ENCODE data around the gene LAMA3. TPM values are rescaled to one million over a fixed set of nuclear protein-coding genes. Genes with fewer than 3 reads are reported as not detected.

Gene LAMA3
- polyA plus RNA-seq, 1 donor: 48.8 TPM

DNA sequence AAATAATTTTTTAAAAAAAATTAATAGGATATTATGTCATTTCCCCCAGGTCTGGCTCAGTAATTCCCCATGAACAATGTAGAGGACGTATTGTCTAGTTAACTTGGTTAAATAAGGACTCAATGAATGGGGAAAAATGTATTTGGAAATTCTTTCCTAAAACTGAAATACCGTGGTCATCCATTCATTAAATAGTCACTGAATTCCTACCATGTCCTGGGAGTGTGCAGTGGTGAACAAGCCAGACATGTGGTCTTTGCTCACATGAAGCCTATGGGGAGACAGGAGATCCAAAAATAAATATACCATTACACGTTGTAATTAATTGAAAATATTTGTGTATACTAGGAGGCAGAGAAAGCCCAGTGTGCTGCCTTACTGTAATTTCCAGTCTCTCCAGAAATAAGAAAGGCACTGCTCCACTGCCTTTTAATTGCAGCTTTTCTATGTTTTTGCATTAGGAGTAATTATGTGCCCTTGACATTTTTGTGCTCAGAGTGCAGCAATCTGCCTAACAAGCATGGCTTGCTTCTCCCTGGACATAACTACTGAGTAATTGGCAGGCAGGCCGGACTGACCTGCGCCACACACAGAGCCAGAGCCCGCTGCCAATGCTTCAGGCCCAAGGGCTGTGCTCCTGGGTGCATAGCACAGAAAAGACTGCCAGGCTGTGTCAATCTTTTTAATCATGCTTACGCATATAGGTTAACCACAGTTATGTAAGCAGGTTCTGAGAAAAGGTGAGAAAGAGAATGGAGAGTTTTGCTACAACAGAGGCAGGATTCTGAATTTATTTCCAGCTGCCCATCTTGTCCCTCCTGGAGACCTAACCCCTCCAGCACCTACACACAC, 303.1 kb downstream of the LAMA3 start:
- 17% methylated on average over 1 of the region's 7 CpGs for WGBS (ENCODE audit: insufficient coverage, low lambda C conversion rate)
- no peak for DNase-seq
- Histone ChIP-seq H3K27ac (ENCODE audit: low read length) (no peak overlapping the region), H3K27me3 (ENCODE audit: control insufficient read depth, insufficient read depth, low read length) (no peaks in the 10 kb centered on the region), H3K4me1 (ENCODE audit: control insufficient read depth, insufficient read depth, low read length) (no peaks in the 10 kb centered on the region), H3K4me3 (ENCODE audit: low read length) (no peak overlapping the region), H3K9me3 (ENCODE audit: control insufficient read depth, low read depth, low read length) (no peaks in the 10 kb centered on the region), H3K36me3 (ENCODE audit: control insufficient read depth, insufficient read depth, low read length) (no peaks in the 10 kb centered on the region)

DNA sequence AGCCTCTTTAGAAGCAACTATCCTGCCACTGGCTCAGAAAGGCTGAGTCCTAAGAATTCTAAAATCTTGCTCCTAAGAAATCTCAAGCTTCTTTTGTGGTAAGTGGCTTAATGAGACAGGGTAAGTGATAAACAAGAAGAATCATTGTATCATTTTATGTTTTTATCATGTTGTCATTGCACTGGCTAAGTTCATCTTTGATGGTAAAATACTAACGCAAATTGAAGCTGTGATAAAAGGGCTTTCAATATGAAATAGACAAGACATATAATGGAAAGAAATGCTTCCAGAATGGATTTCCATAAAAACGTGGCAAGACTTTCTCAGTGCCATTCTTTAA, 303.7 kb downstream of the LAMA3 start:
- no peak for DNase-seq
- Histone ChIP-seq H3K4me3 (ENCODE audit: low read length) (no peak overlapping the region), H3K27me3 (ENCODE audit: control insufficient read depth, insufficient read depth, low read length) (no peaks in the 10 kb centered on the region), H3K4me1 (ENCODE audit: control insufficient read depth, insufficient read depth, low read length) (no peaks in the 10 kb centered on the region), H3K9me3 (ENCODE audit: control insufficient read depth, low read depth, low read length) (no peaks in the 10 kb centered on the region), H3K27ac (ENCODE audit: low read length) (no peak overlapping the region), H3K36me3 (ENCODE audit: control insufficient read depth, insufficient read depth, low read length) (no peaks in the 10 kb centered on the region)
- WGBS (ENCODE audit: insufficient coverage, low lambda C conversion rate): no CpG with 5 or more reads among the region's 2 CpGs

DNA sequence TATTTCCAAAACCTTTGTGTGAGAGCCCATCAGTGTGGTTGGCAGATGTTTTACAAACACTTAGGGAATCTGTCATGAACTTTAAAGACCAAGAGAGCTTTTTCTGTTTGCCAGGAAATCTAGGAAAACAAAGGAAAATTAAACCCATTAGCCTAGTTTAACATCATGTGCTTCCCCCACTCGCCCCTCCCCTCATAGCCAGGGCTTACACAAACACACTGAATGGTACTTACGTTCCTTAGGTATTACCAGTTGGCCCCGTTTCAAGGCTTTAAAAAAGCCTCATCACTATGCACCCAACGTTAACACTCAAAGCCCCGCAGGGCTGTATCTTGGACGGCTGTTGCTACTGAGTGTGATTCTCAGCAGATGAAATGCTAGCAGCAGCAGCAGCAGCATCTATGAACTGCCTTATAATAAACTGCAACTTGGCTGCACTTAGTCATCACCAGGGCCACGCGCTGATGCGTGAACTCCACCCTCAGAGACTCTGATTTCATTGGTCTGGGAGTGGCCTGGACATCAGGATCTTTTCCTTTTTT, 305.2 kb downstream of the LAMA3 start:
- Histone ChIP-seq H3K4me1 (ENCODE audit: control insufficient read depth, insufficient read depth, low read length) (peaks cover 4% of the 10 kb centered on the region), H3K27me3 (ENCODE audit: control insufficient read depth, insufficient read depth, low read length) (no peaks in the 10 kb centered on the region), H3K9me3 (ENCODE audit: control insufficient read depth, low read depth, low read length) (no peaks in the 10 kb centered on the region), H3K27ac (ENCODE audit: low read length) (no peak overlapping the region), H3K4me3 (ENCODE audit: low read length) (no peak overlapping the region), H3K36me3 (ENCODE audit: control insufficient read depth, insufficient read depth, low read length) (no peaks in the 10 kb centered on the region)
- WGBS (ENCODE audit: insufficient coverage, low lambda C conversion rate): no CpG with 5 or more reads among the region's 9 CpGs
- peak; percentile 19 to 33 for DNase-seq

DNA sequence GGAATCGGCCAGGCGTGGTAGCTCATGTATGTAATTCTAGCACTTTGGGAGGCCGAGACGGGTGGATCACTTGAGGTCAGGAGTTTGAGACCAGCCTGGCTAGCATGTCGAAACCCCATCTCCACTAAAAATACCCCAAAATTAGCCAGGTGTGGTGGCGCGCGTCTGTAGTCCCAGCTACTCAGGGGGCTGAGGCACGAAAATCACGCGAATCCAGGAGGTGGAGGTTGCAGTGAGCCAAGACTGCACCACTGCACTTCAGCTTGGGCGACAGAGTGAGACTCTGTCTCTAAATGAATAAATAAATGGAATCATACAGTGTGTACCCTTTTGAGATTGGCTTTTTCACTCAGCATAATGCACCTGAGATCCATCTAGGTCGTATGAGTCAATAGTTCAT, 305.9 kb downstream of the LAMA3 start:
- Histone ChIP-seq H3K4me1 (ENCODE audit: control insufficient read depth, insufficient read depth, low read length) (peaks cover 4% of the 10 kb centered on the region), H3K36me3 (ENCODE audit: control insufficient read depth, insufficient read depth, low read length) (no peaks in the 10 kb centered on the region), H3K9me3 (ENCODE audit: control insufficient read depth, low read depth, low read length) (no peaks in the 10 kb centered on the region), H3K4me3 (ENCODE audit: low read length) (no peak overlapping the region), H3K27me3 (ENCODE audit: control insufficient read depth, insufficient read depth, low read length) (no peaks in the 10 kb centered on the region), H3K27ac (ENCODE audit: low read length) (no peak overlapping the region)
- WGBS (ENCODE audit: insufficient coverage, low lambda C conversion rate): no CpG with 5 or more reads among the region's 13 CpGs
- DNase-seq: no peak

DNA sequence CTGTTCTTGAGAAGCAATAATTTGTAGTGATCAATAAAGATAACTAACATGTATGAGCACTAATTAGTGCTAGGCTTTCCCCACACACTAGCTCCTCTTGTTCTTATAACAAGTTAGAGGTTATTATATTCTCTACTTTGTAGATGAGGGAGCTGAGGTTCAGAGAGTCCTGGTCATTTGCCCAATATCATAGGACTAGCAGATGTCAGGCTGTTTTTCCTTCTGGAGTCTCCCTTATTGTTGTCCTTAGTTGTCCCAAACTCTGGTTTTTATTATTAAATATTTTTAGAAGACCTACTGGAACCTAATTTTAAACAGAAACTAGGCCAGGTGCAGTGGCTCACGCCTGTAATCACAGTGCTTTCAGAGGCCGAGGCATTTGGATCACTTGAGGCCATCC, 308.8 kb downstream of the LAMA3 start:
- H3K27me3 ChIP-seq (ENCODE audit: control insufficient read depth, insufficient read depth, low read length): no peaks in the 10 kb centered on the region
- H3K4me1 ChIP-seq (ENCODE audit: control insufficient read depth, insufficient read depth, low read length): peaks cover 4% of the 10 kb centered on the region
- H3K4me3 ChIP-seq (ENCODE audit: low read length): no peak overlapping the region
- H3K27ac ChIP-seq (ENCODE audit: low read length): no peak overlapping the region
- WGBS (ENCODE audit: insufficient coverage, low lambda C conversion rate): no CpG with 5 or more reads among the region's 2 CpGs
- no peaks in the 10 kb centered on the region for H3K9me3 ChIP-seq (ENCODE audit: control insufficient read depth, low read depth, low read length)
- DNase-seq: no peak
- no peaks in the 10 kb centered on the region for H3K36me3 ChIP-seq (ENCODE audit: control insufficient read depth, insufficient read depth, low read length)

DNA sequence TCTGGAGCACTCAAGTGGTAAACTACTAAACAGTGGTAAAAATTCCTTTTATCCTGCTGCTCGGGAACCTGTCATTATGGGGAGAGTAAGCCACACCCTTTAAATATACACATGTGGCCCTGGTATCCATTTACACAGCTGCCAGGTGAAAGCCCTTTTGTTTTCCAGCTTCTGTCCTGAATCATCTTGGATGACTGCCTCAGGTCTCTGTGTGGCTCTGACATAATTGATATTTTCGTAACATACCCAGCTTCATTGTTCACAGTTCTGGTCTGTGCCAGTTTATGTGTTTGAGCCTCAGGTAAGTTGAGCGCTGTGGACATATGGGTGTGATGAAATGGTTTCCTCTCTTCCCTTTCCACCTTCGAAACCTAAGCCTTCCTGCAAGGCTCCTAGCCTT, 309.6 kb downstream of the LAMA3 start:
- no peaks in the 10 kb centered on the region for H3K36me3 ChIP-seq (ENCODE audit: control insufficient read depth, insufficient read depth, low read length)
- no peak overlapping the region for H3K4me3 ChIP-seq (ENCODE audit: low read length)
- peak overlapping the region; percentile 31 for H3K27ac ChIP-seq (ENCODE audit: low read length)
- H3K9me3 ChIP-seq (ENCODE audit: control insufficient read depth, low read depth, low read length): no peaks in the 10 kb centered on the region
- peaks cover 4% of the 10 kb centered on the region for H3K4me1 ChIP-seq (ENCODE audit: control insufficient read depth, insufficient read depth, low read length)
- no peaks in the 10 kb centered on the region for H3K27me3 ChIP-seq (ENCODE audit: control insufficient read depth, insufficient read depth, low read length)
- peak in 1 of 2 donors; percentile 61 for DNase-seq
- WGBS (ENCODE audit: insufficient coverage, low lambda C conversion rate): 100% methylated on average over 1 of the region's 4 CpGs

DNA sequence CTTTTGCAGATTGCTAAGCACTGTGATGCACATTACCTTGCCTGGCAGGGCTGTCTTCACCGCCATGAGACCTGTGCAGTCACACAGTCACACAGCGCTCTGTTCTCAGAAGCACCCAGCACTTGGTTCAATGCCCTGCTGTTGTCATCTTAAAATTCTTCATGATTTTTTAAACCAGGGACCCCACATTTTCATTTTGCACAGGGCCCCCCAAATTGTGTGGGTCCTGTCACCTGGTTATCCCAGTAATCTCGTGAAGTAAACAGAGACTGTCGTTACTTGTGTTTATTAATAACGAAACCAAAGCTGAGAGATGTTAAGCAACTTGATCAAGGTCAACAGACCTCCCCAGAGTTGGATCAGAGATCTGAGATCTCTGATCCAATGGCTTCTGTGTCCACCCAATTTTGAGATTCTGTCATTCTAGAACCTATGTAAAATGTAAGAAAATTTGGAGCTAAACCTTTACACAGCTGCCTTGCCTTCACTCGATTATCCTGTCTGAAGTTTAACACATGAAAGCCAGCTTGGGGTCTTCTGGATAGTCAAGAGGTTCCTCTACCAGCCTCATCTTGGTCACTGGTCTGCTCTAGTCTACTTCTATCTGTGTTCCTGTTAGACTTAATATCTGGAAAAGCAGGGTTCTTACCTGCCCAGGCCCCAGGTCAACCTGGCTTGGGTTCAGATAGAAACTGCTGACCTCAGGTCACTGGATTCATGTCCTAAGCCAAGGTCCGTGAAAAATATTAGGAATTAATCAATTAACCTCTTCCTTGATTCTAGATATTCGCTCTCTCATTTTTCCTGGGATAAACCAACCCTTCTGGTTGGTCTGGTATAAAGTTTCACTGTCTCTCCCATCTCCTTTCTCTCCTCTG, 311.6 kb downstream of the LAMA3 start:
- no peak for DNase-seq
- Histone ChIP-seq H3K27me3 (ENCODE audit: control insufficient read depth, insufficient read depth, low read length) (no peaks in the 10 kb centered on the region), H3K36me3 (ENCODE audit: control insufficient read depth, insufficient read depth, low read length) (no peaks in the 10 kb centered on the region), H3K27ac (ENCODE audit: low read length) (no peak overlapping the region), H3K4me1 (ENCODE audit: control insufficient read depth, insufficient read depth, low read length) (peaks cover 4% of the 10 kb centered on the region), H3K9me3 (ENCODE audit: control insufficient read depth, low read depth, low read length) (no peaks in the 10 kb centered on the region), H3K4me3 (ENCODE audit: low read length) (no peak overlapping the region)
- WGBS (ENCODE audit: insufficient coverage, low lambda C conversion rate): 93% methylated on average over 3 of the region's 8 CpGs

DNA sequence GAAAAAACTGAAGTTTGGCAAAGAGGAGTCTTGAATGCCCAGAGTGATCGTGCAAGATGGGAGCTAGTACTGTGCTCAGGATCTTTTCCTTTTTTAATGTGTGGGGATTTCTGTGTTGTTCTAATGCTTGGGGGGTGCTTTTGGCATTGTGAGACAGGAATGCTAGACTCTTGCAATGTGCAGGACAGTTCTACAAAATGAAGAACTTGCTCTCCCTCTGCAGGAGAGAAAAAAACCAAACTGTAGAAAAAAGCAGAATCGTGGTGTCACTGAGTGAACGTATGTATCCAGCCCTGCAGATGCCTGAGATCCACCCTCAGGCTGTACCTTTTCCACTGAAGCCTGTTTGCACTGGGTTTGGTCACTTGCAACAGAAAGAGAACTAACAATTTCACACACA, 313.2 kb downstream of the LAMA3 start:
- peaks cover 4% of the 10 kb centered on the region for H3K4me1 ChIP-seq (ENCODE audit: control insufficient read depth, insufficient read depth, low read length)
- H3K4me3 ChIP-seq (ENCODE audit: low read length): no peak overlapping the region
- no peak for DNase-seq
- no peaks in the 10 kb centered on the region for H3K27me3 ChIP-seq (ENCODE audit: control insufficient read depth, insufficient read depth, low read length)
- no peaks in the 10 kb centered on the region for H3K36me3 ChIP-seq (ENCODE audit: control insufficient read depth, insufficient read depth, low read length)
- no CpG with 5 or more reads among the region's 3 CpGs for WGBS (ENCODE audit: insufficient coverage, low lambda C conversion rate)
- H3K27ac ChIP-seq (ENCODE audit: low read length): no peak overlapping the region
- H3K9me3 ChIP-seq (ENCODE audit: control insufficient read depth, low read depth, low read length): no peaks in the 10 kb centered on the region

DNA sequence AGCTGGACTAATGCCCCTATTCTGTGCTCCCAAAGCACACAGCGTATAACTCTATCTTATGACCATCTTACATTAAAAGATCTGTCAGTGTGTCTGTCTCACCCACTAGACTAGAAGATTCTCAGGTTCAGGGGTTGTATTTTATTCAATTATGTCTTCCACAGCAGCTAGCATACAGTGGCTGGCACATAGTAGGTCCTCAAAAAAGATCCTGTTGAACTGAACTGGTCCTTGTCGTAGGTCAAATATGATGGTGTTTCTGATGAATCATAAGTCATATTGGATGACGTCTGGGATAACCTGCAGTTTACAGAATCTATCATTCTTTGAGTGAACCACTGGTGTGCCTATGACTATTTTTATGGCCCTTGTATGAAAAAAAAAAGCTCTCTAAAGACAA, 314.0 kb downstream of the LAMA3 start:
- DNase-seq: no peak
- no CpG with 5 or more reads among the region's 3 CpGs for WGBS (ENCODE audit: insufficient coverage, low lambda C conversion rate)
- Histone ChIP-seq H3K36me3 (ENCODE audit: control insufficient read depth, insufficient read depth, low read length) (no peaks in the 10 kb centered on the region), H3K9me3 (ENCODE audit: control insufficient read depth, low read depth, low read length) (no peaks in the 10 kb centered on the region), H3K27ac (ENCODE audit: low read length) (no peak overlapping the region), H3K4me3 (ENCODE audit: low read length) (no peak overlapping the region), H3K4me1 (ENCODE audit: control insufficient read depth, insufficient read depth, low read length) (peaks cover 4% of the 10 kb centered on the region), H3K27me3 (ENCODE audit: control insufficient read depth, insufficient read depth, low read length) (no peaks in the 10 kb centered on the region)

DNA sequence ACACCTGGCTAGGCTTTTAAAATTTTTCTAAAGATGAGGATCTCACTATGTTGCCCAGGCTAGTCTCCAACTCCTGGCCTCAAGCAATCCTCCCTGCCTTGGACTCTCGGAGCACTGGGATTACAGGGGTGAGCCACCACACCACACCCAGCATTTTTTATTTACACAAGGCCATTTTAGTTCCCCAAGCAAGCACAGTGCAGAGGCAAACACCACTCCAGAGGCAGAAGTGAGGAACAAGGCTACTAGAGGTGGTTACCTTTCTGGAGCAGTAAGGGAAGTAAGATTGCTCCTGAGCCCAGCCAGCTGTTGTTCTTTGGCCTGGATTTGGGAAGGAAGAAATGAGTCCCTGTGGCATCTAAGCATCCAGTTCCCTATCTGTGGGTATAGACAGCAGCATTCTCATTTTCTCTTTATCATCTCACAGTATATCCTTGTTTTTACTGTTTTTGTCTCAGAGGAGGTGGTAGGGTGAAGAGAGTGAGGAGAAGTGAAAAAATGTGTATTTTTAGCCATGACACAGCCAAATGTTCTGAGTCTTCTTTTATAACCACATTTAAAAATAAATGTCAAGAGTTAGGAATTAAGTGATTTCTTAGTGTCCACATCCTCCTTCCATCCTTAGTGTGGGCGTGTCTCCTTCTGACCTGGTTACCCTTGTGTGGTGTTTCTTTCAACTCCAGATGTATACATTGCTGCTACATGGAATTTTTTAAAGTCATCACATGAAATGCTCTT, 314.8 kb downstream of the LAMA3 start:
- H3K4me1 ChIP-seq (ENCODE audit: control insufficient read depth, insufficient read depth, low read length): peaks cover under 1% of the 10 kb centered on the region
- H3K27ac ChIP-seq (ENCODE audit: low read length): no peak overlapping the region
- no CpG with 5 or more reads among the region's 2 CpGs for WGBS (ENCODE audit: insufficient coverage, low lambda C conversion rate)
- DNase-seq: no peak
- no peaks in the 10 kb centered on the region for H3K36me3 ChIP-seq (ENCODE audit: control insufficient read depth, insufficient read depth, low read length)
- H3K9me3 ChIP-seq (ENCODE audit: control insufficient read depth, low read depth, low read length): no peaks in the 10 kb centered on the region
- no peak overlapping the region for H3K4me3 ChIP-seq (ENCODE audit: low read length)
- no peaks in the 10 kb centered on the region for H3K27me3 ChIP-seq (ENCODE audit: control insufficient read depth, insufficient read depth, low read length)

Data from large intestine (tissue), 3 donors.